GM12875 (cell line): ENCODE measurements around the gene SHISA6.

Source experiments
- H3K4me3 ChIP-seq: one replicate; pipeline ENCODE4 v1.5.1; 2011; ENCODE audit warnings: low read depth, low read length, control low read depth
- TF ChIP-seq, protein P1 (sequence below): IDR thresholded peaks from 2 replicates; pipeline ENCODE4 v1.5.1; 2011; ENCODE audit warnings: low read depth, mild to moderate bottlenecking, control low read depth, inconsistent platforms, low read length, moderate library complexity, borderline replicate concordance; ENCODE audit not compliant: insufficient read depth

Gene SHISA6

GRCh38 chr17:11608396-11608795 lies 367.4 kb downstream of the SHISA6 start:
- no peak overlapping the region for H3K4me3 ChIP-seq
- TF ChIP-seq, protein P1, sequence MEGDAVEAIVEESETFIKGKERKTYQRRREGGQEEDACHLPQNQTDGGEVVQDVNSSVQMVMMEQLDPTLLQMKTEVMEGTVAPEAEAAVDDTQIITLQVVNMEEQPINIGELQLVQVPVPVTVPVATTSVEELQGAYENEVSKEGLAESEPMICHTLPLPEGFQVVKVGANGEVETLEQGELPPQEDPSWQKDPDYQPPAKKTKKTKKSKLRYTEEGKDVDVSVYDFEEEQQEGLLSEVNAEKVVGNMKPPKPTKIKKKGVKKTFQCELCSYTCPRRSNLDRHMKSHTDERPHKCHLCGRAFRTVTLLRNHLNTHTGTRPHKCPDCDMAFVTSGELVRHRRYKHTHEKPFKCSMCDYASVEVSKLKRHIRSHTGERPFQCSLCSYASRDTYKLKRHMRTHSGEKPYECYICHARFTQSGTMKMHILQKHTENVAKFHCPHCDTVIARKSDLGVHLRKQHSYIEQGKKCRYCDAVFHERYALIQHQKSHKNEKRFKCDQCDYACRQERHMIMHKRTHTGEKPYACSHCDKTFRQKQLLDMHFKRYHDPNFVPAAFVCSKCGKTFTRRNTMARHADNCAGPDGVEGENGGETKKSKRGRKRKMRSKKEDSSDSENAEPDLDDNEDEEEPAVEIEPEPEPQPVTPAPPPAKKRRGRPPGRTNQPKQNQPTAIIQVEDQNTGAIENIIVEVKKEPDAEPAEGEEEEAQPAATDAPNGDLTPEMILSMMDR: no peak

- H3K4me3 ChIP-seq: no peak overlapping the region
- TF ChIP-seq, protein P1: no peak
Measured at GRCh38 chr17:11610999-11611566, 370.1 kb downstream of the SHISA6 start.

DNA sequence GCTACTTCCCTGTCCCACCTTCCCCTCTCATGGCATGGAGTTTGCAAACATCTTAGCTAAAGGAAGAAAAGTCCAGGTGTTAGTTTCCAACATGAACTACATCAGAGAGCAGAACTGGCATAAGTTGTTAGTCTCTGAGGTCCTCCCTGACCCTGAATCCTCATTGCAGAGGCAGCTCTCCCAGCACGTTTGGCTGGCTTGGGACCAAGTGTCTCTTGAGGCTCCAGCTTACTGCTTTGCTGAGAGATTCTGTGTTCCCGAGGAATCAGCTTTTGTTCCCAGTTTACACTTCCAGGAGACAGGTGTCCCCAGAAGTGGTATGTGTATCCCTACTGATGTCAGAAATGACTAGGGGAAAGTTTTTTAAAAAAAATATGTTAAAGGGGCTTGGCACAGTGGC lies 371.9 kb downstream of the SHISA6 start:
- no peak overlapping the region for H3K4me3 ChIP-seq
- TF ChIP-seq, protein P1: no peak
